WERI-Rb-1 (cell line): ENCODE results near the gene TOMM34.

Experiments used
- DNase-seq: peaks from one replicate; pipeline ENCODE4 v3.0.0-alpha.2; 2020
- H3K27ac ChIP-seq: fragments of 250-450 bp; sonication (Bioruptor Pico); 2 replicates; pipeline ENCODE4 v1.5.1; 2020; ENCODE audit warnings: mild to moderate bottlenecking, moderate library complexity
- H3K27me3 ChIP-seq: fragments of 250-450 bp; sonication (Bioruptor Pico); 2 replicates; pipeline ENCODE4 v1.5.1; 2021; ENCODE audit warnings: mild to moderate bottlenecking, low read depth, moderate library complexity; ENCODE audit not compliant: insufficient read depth, severe bottlenecking
- H3K36me3 ChIP-seq: fragments of 250-450 bp; sonication (Bioruptor Pico); 2 replicates; pipeline ENCODE4 v1.5.1; 2020; ENCODE audit warnings: mild to moderate bottlenecking, moderate library complexity
- H3K4me3 ChIP-seq: 2 replicates; pipeline ENCODE4 v1.5.1; 2011; ENCODE audit warnings: low read depth, mild to moderate bottlenecking, control low read depth, low read length
- H3K9me3 ChIP-seq: fragments of 250-450 bp; sonication (Bioruptor Pico); 2 replicates; pipeline ENCODE4 v1.5.1; 2021; ENCODE audit warnings: mild to moderate bottlenecking, moderate library complexity; ENCODE audit not compliant: severe bottlenecking
- TF ChIP-seq, protein P1 (sequence below): IDR thresholded peaks from 2 replicates; pipeline ENCODE4 v1.5.1; 2011; ENCODE audit warnings: low read depth, mild to moderate bottlenecking, control low read depth, inconsistent platforms, low read length

The TOMM34 gene

DNA sequence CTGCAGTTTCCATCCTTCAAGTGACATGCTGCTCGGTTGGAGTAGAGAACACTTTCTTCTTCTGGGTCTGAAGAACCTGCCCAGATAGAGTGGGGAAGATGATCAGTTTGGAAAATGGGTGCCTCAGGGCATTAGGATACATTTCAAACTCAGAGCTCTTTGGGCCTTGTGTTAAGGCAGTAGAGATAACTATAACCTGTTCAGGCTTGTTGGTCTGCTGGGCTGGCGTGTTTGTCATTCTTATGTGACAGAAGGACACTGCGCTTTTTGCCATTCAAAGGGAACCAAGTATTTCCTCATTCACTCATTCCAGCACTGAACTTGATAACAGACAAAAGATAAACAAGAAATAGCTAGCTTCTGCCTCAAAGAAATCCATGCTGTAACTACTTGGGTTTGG is 3.8 kb downstream of the TOMM34 start:
- H3K9me3 ChIP-seq = no peaks in the 10 kb centered on the region
- TF ChIP-seq, protein P1, sequence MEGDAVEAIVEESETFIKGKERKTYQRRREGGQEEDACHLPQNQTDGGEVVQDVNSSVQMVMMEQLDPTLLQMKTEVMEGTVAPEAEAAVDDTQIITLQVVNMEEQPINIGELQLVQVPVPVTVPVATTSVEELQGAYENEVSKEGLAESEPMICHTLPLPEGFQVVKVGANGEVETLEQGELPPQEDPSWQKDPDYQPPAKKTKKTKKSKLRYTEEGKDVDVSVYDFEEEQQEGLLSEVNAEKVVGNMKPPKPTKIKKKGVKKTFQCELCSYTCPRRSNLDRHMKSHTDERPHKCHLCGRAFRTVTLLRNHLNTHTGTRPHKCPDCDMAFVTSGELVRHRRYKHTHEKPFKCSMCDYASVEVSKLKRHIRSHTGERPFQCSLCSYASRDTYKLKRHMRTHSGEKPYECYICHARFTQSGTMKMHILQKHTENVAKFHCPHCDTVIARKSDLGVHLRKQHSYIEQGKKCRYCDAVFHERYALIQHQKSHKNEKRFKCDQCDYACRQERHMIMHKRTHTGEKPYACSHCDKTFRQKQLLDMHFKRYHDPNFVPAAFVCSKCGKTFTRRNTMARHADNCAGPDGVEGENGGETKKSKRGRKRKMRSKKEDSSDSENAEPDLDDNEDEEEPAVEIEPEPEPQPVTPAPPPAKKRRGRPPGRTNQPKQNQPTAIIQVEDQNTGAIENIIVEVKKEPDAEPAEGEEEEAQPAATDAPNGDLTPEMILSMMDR = no peak
- no peak for DNase-seq
- H3K36me3 ChIP-seq = peaks cover 56% of the 10 kb centered on the region
- no peak overlapping the region for H3K4me3 ChIP-seq
- H3K27me3 ChIP-seq = no peaks in the 10 kb centered on the region
- H3K27ac ChIP-seq = no peak overlapping the region

DNA sequence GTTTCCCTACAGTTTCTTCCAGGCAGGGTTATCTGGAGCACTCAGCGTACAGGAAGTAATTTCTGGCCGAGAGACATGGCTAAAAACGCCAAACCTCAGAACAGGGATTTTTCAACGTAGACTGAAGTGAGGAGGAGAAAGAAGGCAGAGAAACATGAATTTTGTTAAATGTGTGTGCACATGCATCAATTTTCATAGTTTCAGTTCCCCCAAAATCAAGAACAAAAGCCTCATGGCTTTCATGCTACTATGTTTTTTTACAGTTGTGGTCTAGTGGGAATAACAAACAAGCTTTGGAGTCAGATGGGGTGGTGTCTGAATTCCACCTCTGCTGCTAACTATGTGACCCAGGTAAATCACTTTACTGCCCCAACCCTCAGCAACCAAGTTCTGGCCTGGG is 4.9 kb downstream of the TOMM34 start:
- Histone ChIP-seq H3K27me3 (no peaks in the 10 kb centered on the region), H3K4me3 (no peak overlapping the region), H3K9me3 (no peaks in the 10 kb centered on the region), H3K36me3 (peaks cover 66% of the 10 kb centered on the region), H3K27ac (no peak overlapping the region)
- DNase-seq = no peak
- TF ChIP-seq, protein P1 = no peak

DNA sequence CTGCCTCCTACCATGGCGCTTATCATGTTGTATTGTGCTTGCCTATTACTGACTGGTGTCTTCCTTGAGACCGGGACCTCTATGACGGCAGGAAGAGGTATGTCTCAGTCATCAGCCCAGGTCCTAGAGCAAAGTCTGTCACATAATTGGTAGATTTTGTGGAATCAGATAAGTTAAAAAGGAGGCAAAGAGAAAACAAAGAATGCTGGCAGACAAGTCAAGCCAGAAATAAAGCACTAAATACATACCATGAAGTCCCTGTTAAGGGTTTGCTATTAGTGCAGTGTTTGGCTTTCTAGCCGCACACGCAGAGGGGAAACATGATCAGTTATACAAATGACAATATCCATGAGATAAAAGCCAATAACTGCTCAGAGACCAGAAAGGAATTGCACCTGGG is 6.0 kb downstream of the TOMM34 start:
- no peak for DNase-seq
- H3K9me3 ChIP-seq = no peaks in the 10 kb centered on the region
- no peak overlapping the region for H3K27ac ChIP-seq
- peaks cover 77% of the 10 kb centered on the region for H3K36me3 ChIP-seq
- no peak overlapping the region for H3K4me3 ChIP-seq
- H3K27me3 ChIP-seq = no peaks in the 10 kb centered on the region
- TF ChIP-seq, protein P1 = no peak

DNA sequence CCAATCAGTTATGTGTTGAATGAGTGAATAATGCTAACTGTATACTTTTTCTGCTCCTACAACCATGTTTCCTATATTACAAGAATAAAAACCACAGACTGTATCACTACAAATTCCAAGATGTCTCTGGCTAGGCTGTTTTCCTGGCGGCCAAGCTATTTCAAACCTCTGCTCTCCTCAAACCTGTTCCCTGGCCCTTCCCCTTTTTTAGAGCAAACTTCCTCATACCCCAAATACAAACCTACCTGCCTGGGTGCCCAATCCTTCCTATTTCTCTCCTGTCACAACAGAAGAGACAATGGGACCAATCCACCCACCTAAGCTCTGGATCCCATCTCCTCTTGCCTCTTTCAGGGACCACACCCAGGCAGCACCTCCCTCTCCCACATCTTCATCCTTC is 7.5 kb downstream of the TOMM34 start:
- Histone ChIP-seq H3K36me3 (peaks cover 79% of the 10 kb centered on the region), H3K4me3 (no peak overlapping the region), H3K27me3 (no peaks in the 10 kb centered on the region), H3K9me3 (no peaks in the 10 kb centered on the region), H3K27ac (no peak overlapping the region)
- no peak for DNase-seq
- TF ChIP-seq, protein P1 = no peak

DNA sequence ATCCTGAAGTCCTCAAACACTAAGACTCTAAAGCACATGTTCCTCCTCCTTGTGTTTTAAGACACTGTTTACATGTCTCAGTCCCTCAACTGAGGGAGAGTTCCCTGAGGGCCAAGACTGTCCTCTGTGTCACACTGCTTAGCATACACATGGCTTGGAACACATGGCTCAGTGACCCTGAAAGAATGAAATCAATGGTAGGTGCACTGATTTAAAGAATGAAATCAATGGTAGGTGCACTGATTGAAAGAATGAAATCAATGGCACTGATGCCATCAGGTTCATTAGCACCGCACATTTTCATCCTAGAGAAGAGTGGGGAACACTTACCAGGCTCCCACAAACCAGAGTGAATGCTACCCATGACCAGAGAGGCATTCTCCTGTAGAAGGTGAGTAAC is 9.8 kb downstream of the TOMM34 start:
- H3K27me3 ChIP-seq = no peaks in the 10 kb centered on the region
- H3K36me3 ChIP-seq = peaks cover 84% of the 10 kb centered on the region
- DNase-seq = no peak

DNA sequence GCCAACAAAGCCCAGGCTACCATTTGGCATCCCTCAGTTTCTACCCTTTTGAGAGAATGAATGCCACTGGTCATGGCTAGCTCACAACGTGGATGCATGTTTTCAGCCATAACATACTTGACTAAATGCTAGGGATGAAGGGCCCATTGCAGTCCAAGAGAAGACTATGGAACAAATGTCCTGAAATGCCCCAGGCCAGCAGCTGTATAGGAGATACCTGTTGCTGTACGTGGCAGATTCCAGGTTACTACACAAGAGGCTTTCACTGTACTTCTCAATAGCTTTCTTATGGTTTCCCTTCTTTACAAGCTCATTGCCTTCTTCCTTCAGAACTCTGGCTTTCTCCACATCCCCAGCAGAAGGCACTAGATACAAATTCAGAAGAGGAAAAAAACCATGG is 11.7 kb downstream of the TOMM34 start:
- TF ChIP-seq, protein P1 = no peak
- no peaks in the 10 kb centered on the region for H3K27me3 ChIP-seq
- H3K9me3 ChIP-seq = no peaks in the 10 kb centered on the region
- peaks cover 82% of the 10 kb centered on the region for H3K36me3 ChIP-seq
- H3K4me3 ChIP-seq = no peak overlapping the region
- DNase-seq = no peak
- no peak overlapping the region for H3K27ac ChIP-seq

More for the DNA sequence above, 9.8 kb downstream of the TOMM34 start:
- Histone ChIP-seq H3K9me3 (no peaks in the 10 kb centered on the region), H3K27ac (no peak overlapping the region), H3K4me3 (no peak overlapping the region)
- TF ChIP-seq, protein P1 = no peak
